H1 (cell line): Measurements from ENCODE around the gene KRT35. TPM values are rescaled to one million over a fixed set of nuclear protein-coding genes. Genes with fewer than 3 reads are reported as not detected.

Experiments used
- BCL11A ChIP-seq, 2 experiments: IDR thresholded peaks; one replicate each; pipeline ENCODE4 v1.6.1; 2011; ENCODE audit warnings: low read depth in 2 of 2, low read length in 2 of 2, mild to moderate bottlenecking in 2 of 2
- CEBPB ChIP-seq: IDR thresholded peaks from 2 replicates; pipeline ENCODE4 v1.6.1; 2012; ENCODE audit warnings: low read depth, low read length
- CHD1 ChIP-seq: IDR thresholded peaks from 2 replicates; pipeline ENCODE4 v1.6.1; 2012; ENCODE audit warnings: low read depth, low read length, improper control_type of control experiment
- CHD7 ChIP-seq: fragments of 300-600 bp; sonication (generic); IDR thresholded peaks from 2 replicates; pipeline ENCODE4 v1.7.1; 2012; ENCODE audit warnings: low read length, moderate library complexity, mild to moderate bottlenecking, inconsistent platforms; ENCODE audit not compliant: insufficient replicate concordance
- MAX ChIP-seq: IDR thresholded peaks from 2 replicates; pipeline ENCODE4 v1.6.1; 2012; ENCODE audit warnings: inconsistent platforms
- TAF1 ChIP-seq: IDR thresholded peaks from 2 replicates; pipeline ENCODE4 v1.6.1; 2011; ENCODE audit warnings: mild to moderate bottlenecking, low read depth, low read length
- TEAD4 ChIP-seq: IDR thresholded peaks from 2 replicates; pipeline ENCODE4 v1.6.1; 2012; ENCODE audit warnings: low read depth, low read length, inconsistent platforms, mixed read lengths
- USF2 ChIP-seq: IDR thresholded peaks from 2 replicates; pipeline ENCODE4 v1.6.1; 2011; ENCODE audit warnings: low read length, improper control_type of control experiment
- YY1 ChIP-seq: IDR thresholded peaks from 2 replicates; pipeline ENCODE4 v1.6.1; 2011; ENCODE audit warnings: low read depth, mild to moderate bottlenecking, low read length
- polyA plus RNA-seq, 7 experiments: library from polyadenylated mRNA; depleted of rRNA in 3 of 7; stranded (reverse) in 5 of 7; unstranded in 2 of 7; fragments of >200 nt in 5 of 7; fragments of 200-250 nt in 2 of 7; gene quantifications; 1 replicate in 5 of 7; 2 replicates in 1 of 7; 4 replicates in 1 of 7; pipeline versions ENCODE4 v1.2.1 to v1.2.3, GENCODE V29; 2011 to 2013; ENCODE audit warnings: missing spikeins in 2 of 7, mixed read lengths in 2 of 7
- total RNA-seq: library from RNA; stranded (reverse); fragmentation: NEBNext Ultra II Directional; extraction: Animal tissue kit (Norgen Biotek cat#: 25700); gene quantifications from 2 replicates; pipeline ENCODE4 v1.2.1, GENCODE V29; 2021

Gene KRT35
- total and polyA plus RNA-seq, 2 of the 8 experiments (the other 6 are each of a cell fraction or from before 2014, with no cell fraction given): not detected

GRCh38 chr17:41529491-41529915, 48.6 kb upstream of the KRT35 start (continued):
- no peak for TF ChIP-seq CHD7
- TF ChIP-seq TAF1: no peak
- TF ChIP-seq CEBPB: no peak
- TF ChIP-seq CHD1: no peak
- no peak for TF ChIP-seq MAX
- no peak for TF ChIP-seq TEAD4
- no peak for TF ChIP-seq YY1
- TF ChIP-seq BCL11A (IDR thresholded peaks at IDR 0.05; ENCODE audit: low read depth in 2 of 2, low read length in 2 of 2): no peak
- TF ChIP-seq USF2: no peak
